Measurements from ENCODE around the gene GPR151. TPM values are rescaled to one million over a fixed set of nuclear protein-coding genes. Genes with fewer than 3 reads are reported as not detected.

Gene GPR151
- total and polyA plus RNA-seq, 2 of the 13 experiments (the other 11 are each of a cell fraction or from before 2014, with no cell fraction given) = not detected

DNA sequence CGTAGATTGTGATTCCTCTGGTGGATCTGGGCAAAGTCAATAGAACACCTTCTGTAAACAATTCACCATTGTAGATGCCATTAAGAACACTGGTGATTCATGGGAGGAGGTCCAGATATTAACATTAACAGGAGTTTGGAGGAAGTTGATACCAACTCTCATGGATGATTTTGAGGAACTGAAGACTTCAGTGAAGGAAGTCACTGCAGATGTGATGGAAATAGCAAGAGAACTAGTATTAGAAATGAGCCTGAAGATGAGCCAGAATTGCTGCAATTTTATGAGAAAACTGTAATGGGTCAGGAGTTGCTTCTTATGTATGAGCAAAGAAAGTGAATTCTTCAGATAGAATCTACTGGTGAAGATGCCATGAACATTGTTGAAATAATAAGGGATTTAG, 41.9 kb downstream of the GPR151 start:
- no peaks in the 10 kb centered on the region for H4K20me1 ChIP-seq (ENCODE audit: insufficient read depth, low read length)
- H3K4me3 ChIP-seq (replicated peaks in 1 of 3; ENCODE audit: insufficient read depth in 1 of 3, low read depth in 2 of 3, low read length in 3 of 3) = no peak overlapping the region
- no peaks in the 10 kb centered on the region for H3K4me1 ChIP-seq (ENCODE audit: insufficient read depth, low read length)
- peaks cover 19 to 73% of the 10 kb centered on the region in 2 experiments for H3K36me3 ChIP-seq (replicated peaks in 1 of 2; ENCODE audit: control insufficient read depth in 1 of 2, insufficient read depth in 2 of 2, low read length in 2 of 2)
- 100% methylated on average over 1 of the region's 1 CpG for WGBS (ENCODE audit: low lambda C conversion rate)
- BruUV-seq (replicated peaks) = no TSS peak
- no peaks in the 10 kb centered on the region for H3K9me3 ChIP-seq (ENCODE audit: low read length)
- peaks cover 2% of the 10 kb centered on the region for H3K79me2 ChIP-seq (ENCODE audit: insufficient read depth, low read length)
- no peak overlapping the region for H3K9ac ChIP-seq (ENCODE audit: insufficient read depth, low read depth, low read length)
- POLR2A ChIA-PET = no interaction called here
- no peak overlapping the region for H3K27ac ChIP-seq (ENCODE audit: extremely low read length, insufficient read depth, low read length)
- no peak for DNase-seq (ENCODE audit: low spot score)
- H3K27me3 ChIP-seq (ENCODE audit: control insufficient read depth in 1 of 2, insufficient read depth in 2 of 2, low read length in 2 of 2) = no peaks in the 10 kb centered on the region
- H2AFZ ChIP-seq (ENCODE audit: low read length) = no peak overlapping the region
- ATAC-seq = no peak
- in situ Hi-C loops (cut with HindIII; ENCODE audit: extremely low pct_ligation_motif_present, low pct_unique_long_range_greater_than_20kb) = no loop called here
- no peak for FAIRE-seq
- CTCF ChIA-PET (ENCODE audit: low intra/inter-chr PET ratio, low total read pairs) = no interaction called here
- no peak overlapping the region for H3K4me2 ChIP-seq (ENCODE audit: low read depth, low read length)
- no peak for TF ChIP-seq KMT2B (CRISPR knock-in tag; IDR thresholded peaks at IDR 0.05)
- TF ChIP-seq, protein P1, sequence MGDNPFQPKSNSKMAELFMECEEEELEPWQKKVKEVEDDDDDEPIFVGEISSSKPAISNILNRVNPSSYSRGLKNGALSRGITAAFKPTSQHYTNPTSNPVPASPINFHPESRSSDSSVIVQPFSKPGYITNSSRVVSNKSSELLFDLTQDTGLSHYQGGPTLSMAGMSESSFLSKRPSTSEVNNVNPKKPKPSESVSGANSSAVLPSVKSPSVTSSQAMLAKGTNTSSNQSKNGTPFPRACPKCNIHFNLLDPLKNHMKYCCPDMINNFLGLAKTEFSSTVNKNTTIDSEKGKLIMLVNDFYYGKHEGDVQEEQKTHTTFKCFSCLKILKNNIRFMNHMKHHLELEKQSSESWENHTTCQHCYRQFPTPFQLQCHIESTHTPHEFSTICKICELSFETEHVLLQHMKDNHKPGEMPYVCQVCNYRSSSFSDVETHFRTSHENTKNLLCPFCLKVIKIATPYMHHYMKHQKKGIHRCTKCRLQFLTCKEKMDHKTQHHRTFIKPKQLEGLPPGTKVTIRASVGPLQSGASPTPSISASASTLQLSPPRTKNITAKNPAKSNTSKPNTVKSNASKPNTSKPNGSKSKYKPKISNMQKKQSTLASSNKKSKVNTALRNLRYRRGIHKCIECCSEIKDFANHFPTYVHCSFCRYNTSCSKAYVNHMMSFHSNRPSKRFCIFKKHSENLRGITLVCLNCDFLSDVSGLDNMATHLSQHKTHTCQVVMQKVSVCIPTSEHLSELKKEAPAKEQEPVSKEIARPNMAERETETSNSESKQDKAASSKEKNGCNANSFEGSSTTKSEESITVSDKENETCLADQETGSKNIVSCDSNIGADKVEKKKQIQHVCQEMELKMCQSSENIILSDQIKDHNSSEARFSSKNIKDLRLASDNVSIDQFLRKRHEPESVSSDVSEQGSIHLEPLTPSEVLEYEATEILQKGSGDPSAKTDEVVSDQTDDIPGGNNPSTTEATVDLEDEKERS (CRISPR knock-in tag; IDR thresholded peaks at IDR 0.05) = no peak
- no peak for TF ChIP-seq ZNF33A (CRISPR knock-in tag; IDR thresholded peaks at IDR 0.05; ENCODE audit: borderline replicate concordance)
- TF ChIP-seq BRCA1 (CRISPR knock-in tag; IDR thresholded peaks at IDR 0.05) = no peak
- TF ChIP-seq, protein P2, sequence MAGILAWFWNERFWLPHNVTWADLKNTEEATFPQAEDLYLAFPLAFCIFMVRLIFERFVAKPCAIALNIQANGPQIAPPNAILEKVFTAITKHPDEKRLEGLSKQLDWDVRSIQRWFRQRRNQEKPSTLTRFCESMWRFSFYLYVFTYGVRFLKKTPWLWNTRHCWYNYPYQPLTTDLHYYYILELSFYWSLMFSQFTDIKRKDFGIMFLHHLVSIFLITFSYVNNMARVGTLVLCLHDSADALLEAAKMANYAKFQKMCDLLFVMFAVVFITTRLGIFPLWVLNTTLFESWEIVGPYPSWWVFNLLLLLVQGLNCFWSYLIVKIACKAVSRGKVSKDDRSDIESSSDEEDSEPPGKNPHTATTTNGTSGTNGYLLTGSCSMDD (CRISPR knock-in tag; IDR thresholded peaks at IDR 0.05) = no peak
- no peak for TF ChIP-seq ZNF547 (CRISPR knock-in tag; IDR thresholded peaks at IDR 0.05)
- TF ChIP-seq ZNF605 (CRISPR knock-in tag; IDR thresholded peaks at IDR 0.05) = no peak
- TF ChIP-seq, protein P3, sequence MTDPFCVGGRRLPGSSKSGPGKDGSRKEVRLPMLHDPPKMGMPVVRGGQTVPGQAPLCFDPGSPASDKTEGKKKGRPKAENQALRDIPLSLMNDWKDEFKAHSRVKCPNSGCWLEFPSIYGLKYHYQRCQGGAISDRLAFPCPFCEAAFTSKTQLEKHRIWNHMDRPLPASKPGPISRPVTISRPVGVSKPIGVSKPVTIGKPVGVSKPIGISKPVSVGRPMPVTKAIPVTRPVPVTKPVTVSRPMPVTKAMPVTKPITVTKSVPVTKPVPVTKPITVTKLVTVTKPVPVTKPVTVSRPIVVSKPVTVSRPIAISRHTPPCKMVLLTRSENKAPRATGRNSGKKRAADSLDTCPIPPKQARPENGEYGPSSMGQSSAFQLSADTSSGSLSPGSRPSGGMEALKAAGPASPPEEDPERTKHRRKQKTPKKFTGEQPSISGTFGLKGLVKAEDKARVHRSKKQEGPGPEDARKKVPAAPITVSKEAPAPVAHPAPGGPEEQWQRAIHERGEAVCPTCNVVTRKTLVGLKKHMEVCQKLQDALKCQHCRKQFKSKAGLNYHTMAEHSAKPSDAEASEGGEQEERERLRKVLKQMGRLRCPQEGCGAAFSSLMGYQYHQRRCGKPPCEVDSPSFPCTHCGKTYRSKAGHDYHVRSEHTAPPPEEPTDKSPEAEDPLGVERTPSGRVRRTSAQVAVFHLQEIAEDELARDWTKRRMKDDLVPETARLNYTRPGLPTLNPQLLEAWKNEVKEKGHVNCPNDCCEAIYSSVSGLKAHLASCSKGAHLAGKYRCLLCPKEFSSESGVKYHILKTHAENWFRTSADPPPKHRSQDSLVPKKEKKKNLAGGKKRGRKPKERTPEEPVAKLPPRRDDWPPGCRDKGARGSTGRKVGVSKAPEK (CRISPR knock-in tag; IDR thresholded peaks at IDR 0.05; ENCODE audit: borderline replicate concordance) = no peak
- TF ChIP-seq, protein P4, sequence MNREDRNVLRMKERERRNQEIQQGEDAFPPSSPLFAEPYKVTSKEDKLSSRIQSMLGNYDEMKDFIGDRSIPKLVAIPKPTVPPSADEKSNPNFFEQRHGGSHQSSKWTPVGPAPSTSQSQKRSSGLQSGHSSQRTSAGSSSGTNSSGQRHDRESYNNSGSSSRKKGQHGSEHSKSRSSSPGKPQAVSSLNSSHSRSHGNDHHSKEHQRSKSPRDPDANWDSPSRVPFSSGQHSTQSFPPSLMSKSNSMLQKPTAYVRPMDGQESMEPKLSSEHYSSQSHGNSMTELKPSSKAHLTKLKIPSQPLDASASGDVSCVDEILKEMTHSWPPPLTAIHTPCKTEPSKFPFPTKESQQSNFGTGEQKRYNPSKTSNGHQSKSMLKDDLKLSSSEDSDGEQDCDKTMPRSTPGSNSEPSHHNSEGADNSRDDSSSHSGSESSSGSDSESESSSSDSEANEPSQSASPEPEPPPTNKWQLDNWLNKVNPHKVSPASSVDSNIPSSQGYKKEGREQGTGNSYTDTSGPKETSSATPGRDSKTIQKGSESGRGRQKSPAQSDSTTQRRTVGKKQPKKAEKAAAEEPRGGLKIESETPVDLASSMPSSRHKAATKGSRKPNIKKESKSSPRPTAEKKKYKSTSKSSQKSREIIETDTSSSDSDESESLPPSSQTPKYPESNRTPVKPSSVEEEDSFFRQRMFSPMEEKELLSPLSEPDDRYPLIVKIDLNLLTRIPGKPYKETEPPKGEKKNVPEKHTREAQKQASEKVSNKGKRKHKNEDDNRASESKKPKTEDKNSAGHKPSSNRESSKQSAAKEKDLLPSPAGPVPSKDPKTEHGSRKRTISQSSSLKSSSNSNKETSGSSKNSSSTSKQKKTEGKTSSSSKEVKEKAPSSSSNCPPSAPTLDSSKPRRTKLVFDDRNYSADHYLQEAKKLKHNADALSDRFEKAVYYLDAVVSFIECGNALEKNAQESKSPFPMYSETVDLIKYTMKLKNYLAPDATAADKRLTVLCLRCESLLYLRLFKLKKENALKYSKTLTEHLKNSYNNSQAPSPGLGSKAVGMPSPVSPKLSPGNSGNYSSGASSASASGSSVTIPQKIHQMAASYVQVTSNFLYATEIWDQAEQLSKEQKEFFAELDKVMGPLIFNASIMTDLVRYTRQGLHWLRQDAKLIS (CRISPR knock-in tag; IDR thresholded peaks at IDR 0.05) = no peak
- no peak for TF ChIP-seq RFX5 (IDR thresholded peaks at IDR 0.05; ENCODE audit: low read depth, low read length)
- no peak for TF ChIP-seq MAZ (IDR thresholded peaks at IDR 0.05; ENCODE audit: borderline replicate concordance, low read depth, low read length)
- no peak for TF ChIP-seq MAZ (CRISPR knock-in tag; IDR thresholded peaks at IDR 0.05; ENCODE audit: low read depth)
- no peak for TF ChIP-seq ZNF180 (CRISPR knock-in tag; IDR thresholded peaks at IDR 0.05; ENCODE audit: borderline replicate concordance, low read depth)
- intact Hi-C loops (cut with micrococcal nuclease; ENCODE audit: unreplicated experiment) = no loop called here
